Fibroblast of pulmonary artery (primary cell): ENCODE measurements around the gene ADPRHL1.

ENCODE experiments used
- DNase-seq: peaks from one replicate; pipeline ENCODE4 v3.0.0-alpha.2; 2010; ENCODE audit warnings: low read depth
- H3K4me3 ChIP-seq: replicated peaks from 2 replicates; pipeline ENCODE4 v1.5.1; 2011; ENCODE audit warnings: low read depth, mild to moderate bottlenecking, control low read depth, low read length, moderate library complexity
- CTCF ChIP-seq: IDR thresholded peaks from 2 replicates; pipeline ENCODE4 v1.5.1; 2011; ENCODE audit warnings: mild to moderate bottlenecking, control low read depth, low read length, inconsistent platforms; ENCODE audit errors: missing control alignments

Gene ADPRHL1

GRCh38 chr13:113411216-113412023 lies 41.9 kb downstream of the ADPRHL1 start:
- peak; percentile 70 for DNase-seq
- TF ChIP-seq CTCF, result no peak
- H3K4me3 ChIP-seq, result no peak overlapping the region

- H3K4me3 ChIP-seq, result no peak overlapping the region
- TF ChIP-seq CTCF, result no peak
- DNase-seq, result peak; percentile 15
Measured at GRCh38 chr13:113410472-113411201, 42.7 kb downstream of the ADPRHL1 start.

GRCh38 chr13:113408562-113408961 lies 44.7 kb downstream of the ADPRHL1 start:
- DNase-seq, result no peak
- TF ChIP-seq CTCF, result no peak
- H3K4me3 ChIP-seq, result no peak overlapping the region

GRCh38 chr13:113407531-113408393 lies 45.5 kb downstream of the ADPRHL1 start:
- DNase-seq, result no peak
- no peak for TF ChIP-seq CTCF
- H3K4me3 ChIP-seq, result no peak overlapping the region

GRCh38 chr13:113407103-113407530 lies 46.2 kb downstream of the ADPRHL1 start:
- no peak for DNase-seq
- no peak overlapping the region for H3K4me3 ChIP-seq
- no peak for TF ChIP-seq CTCF

GRCh38 chr13:113406321-113407102 lies 46.8 kb downstream of the ADPRHL1 start:
- TF ChIP-seq CTCF, result no peak
- no peak for DNase-seq

More at GRCh38 chr13:113406321-113407102, 46.8 kb downstream of the ADPRHL1 start:
- H3K4me3 ChIP-seq, result no peak overlapping the region
